OCI-LY1 (cell line): ENCODE results near the gene PPP1R2C.

Experiments used
- H2AFZ ChIP-seq: fragments of 200-600 bp; sonication (generic), shearing (Covaris generic); 2 replicates; pipeline ENCODE4 v1.6.0; 2014; ENCODE audit warnings: antibody characterized with exemption, mild to moderate bottlenecking, low read length
- H3F3A ChIP-seq: fragments of 200-600 bp; sonication (generic), shearing (Covaris generic); 2 replicates; pipeline ENCODE4 v1.6.0; 2014; ENCODE audit warnings: mild to moderate bottlenecking, antibody characterized with exemption, low read length, moderate library complexity; ENCODE audit not compliant: insufficient read depth
- H3K27ac ChIP-seq: fragments of 200-600 bp; sonication (generic); 2 replicates; pipeline ENCODE4 v1.5.1; 2014; ENCODE audit warnings: low read length, mixed run types, mild to moderate bottlenecking, low read depth; ENCODE audit not compliant: poor library complexity, severe bottlenecking
- H3K27me3 ChIP-seq: fragments of 200-600 bp; sonication (generic); 2 replicates; pipeline ENCODE4 v1.6.0; 2014; ENCODE audit warnings: antibody characterized with exemption, mild to moderate bottlenecking, low read length, moderate library complexity; ENCODE audit not compliant: insufficient read depth
- H3K36me3 ChIP-seq: fragments of 200-600 bp; sonication (generic); 2 replicates; pipeline ENCODE4 v1.6.1; 2014; ENCODE audit warnings: mild to moderate bottlenecking, antibody characterized with exemption, low read length, moderate library complexity, mixed read lengths; ENCODE audit not compliant: insufficient read depth
- H3K4me1 ChIP-seq: fragments of 200-600 bp; sonication (generic); 2 replicates; pipeline ENCODE4 v1.5.1; 2014; ENCODE audit warnings: mild to moderate bottlenecking, low read length, moderate library complexity; ENCODE audit not compliant: insufficient read depth, severe bottlenecking
- H3K4me2 ChIP-seq: fragments of 200-600 bp; sonication (generic), shearing (Covaris generic); 2 replicates; pipeline ENCODE4 v1.6.1; 2014; ENCODE audit warnings: low read length
- H3K4me3 ChIP-seq: fragments of 200-600 bp; sonication (generic); 2 replicates; pipeline ENCODE4 v1.5.1; 2014; ENCODE audit warnings: low read length, low read depth, mild to moderate bottlenecking, mixed read lengths; ENCODE audit not compliant: poor library complexity, severe bottlenecking
- H3K79me2 ChIP-seq: fragments of 200-600 bp; shearing (Covaris generic); 2 replicates; pipeline ENCODE4 v1.6.1; 2016; ENCODE audit warnings: mixed run types, low read length, mixed read lengths; ENCODE audit not compliant: insufficient read depth
- H3K9ac ChIP-seq: fragments of 200-600 bp; sonication (generic), shearing (Covaris generic); 2 replicates; pipeline ENCODE4 v1.6.1; 2014; ENCODE audit warnings: mild to moderate bottlenecking, low read length, mixed read lengths
- H3K9me2 ChIP-seq: fragments of 200-600 bp; sonication (generic), shearing (Covaris generic); 2 replicates; pipeline ENCODE4 v1.6.1; 2014; ENCODE audit warnings: low read depth, mild to moderate bottlenecking, low read length, mixed read lengths
- H3K9me3 ChIP-seq: fragments of 200-600 bp; shearing (Covaris generic); 2 replicates; pipeline ENCODE4 v1.6.1; 2014; ENCODE audit warnings: low read length, mixed read lengths
- H4K20me1 ChIP-seq: fragments of 200-600 bp; sonication (generic), shearing (Covaris generic); 2 replicates; pipeline ENCODE4 v1.6.0; 2016; ENCODE audit warnings: mild to moderate bottlenecking, low read length; ENCODE audit not compliant: insufficient read depth
- CTCF ChIP-seq: fragments of 200-600 bp; sonication (generic), shearing (Covaris generic); IDR thresholded peaks from 2 replicates; pipeline ENCODE4 v1.5.1; 2017; ENCODE audit warnings: mild to moderate bottlenecking, antibody characterized with exemption, low read length, moderate library complexity, mixed read lengths
- EZH2 ChIP-seq: fragments of 200-600 bp; sonication (generic), shearing (Covaris generic); IDR thresholded peaks from 2 replicates; pipeline ENCODE4 v1.8.0; 2017; ENCODE audit warnings: borderline replicate concordance, mixed run types, mild to moderate bottlenecking, antibody characterized with exemption, low read length, moderate library complexity, mixed read lengths

PPP1R2C gene

GRCh38 chrX:42770566-42770965, 7.4 kb downstream of the PPP1R2C start:
- H4K20me1 ChIP-seq, result no peaks in the 10 kb centered on the region
- H3K9me2 ChIP-seq, result no peaks in the 10 kb centered on the region
- H3K79me2 ChIP-seq, result no peaks in the 10 kb centered on the region
- H3K27ac ChIP-seq, result no peak overlapping the region
- H3K4me3 ChIP-seq, result no peak overlapping the region
- no peaks in the 10 kb centered on the region for H3K36me3 ChIP-seq
- no peaks in the 10 kb centered on the region for H3K9me3 ChIP-seq
- H3K4me2 ChIP-seq, result no peak overlapping the region
- TF ChIP-seq CTCF (no peak), EZH2 (no peak)
- H3K9ac ChIP-seq, result no peak overlapping the region
- no peaks in the 10 kb centered on the region for H3K27me3 ChIP-seq
- H2AFZ ChIP-seq, result no peak overlapping the region
- peaks cover 38% of the 10 kb centered on the region for H3K4me1 ChIP-seq
- no peaks in the 10 kb centered on the region for H3F3A ChIP-seq

- Histone ChIP-seq H3K27me3 (no peaks in the 10 kb centered on the region), H3K9me3 (no peaks in the 10 kb centered on the region), H2AFZ (no peak overlapping the region), H3K4me1 (no peaks in the 10 kb centered on the region), H3K79me2 (no peaks in the 10 kb centered on the region), H3F3A (no peaks in the 10 kb centered on the region), H3K4me3 (no peak overlapping the region), H3K9ac (no peak overlapping the region), H3K4me2 (no peak overlapping the region), H4K20me1 (no peaks in the 10 kb centered on the region), H3K36me3 (no peaks in the 10 kb centered on the region), H3K9me2 (no peaks in the 10 kb centered on the region), H3K27ac (no peak overlapping the region)
- no peak for TF ChIP-seq EZH2
- no peak for TF ChIP-seq CTCF
Measured at GRCh38 chrX:42759881-42760280, 18.1 kb downstream of the PPP1R2C start.

DNA sequence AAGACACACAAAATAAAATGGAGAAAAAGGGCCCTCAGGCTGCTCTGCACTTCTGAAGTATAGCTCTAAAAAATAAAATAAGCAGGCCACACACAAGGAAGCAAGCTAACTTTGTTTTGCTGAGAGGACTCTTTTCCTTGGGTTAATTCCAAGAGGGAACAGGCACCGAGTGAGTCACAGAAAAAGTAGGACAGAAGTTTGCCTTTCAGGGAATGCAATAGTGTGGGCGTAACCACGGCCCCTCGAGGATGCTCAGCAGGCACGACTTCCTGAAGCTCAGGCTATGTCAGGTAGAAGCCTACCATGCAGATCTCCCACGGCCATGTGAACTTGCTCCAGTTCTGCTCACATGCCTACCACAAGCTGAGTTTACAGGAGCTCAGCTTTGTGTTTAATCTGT, 22.1 kb downstream of the PPP1R2C start:
- Histone ChIP-seq H3K4me2 (no peak overlapping the region), H3K4me3 (no peak overlapping the region), H3K9ac (no peak overlapping the region), H3K27me3 (no peaks in the 10 kb centered on the region), H2AFZ (no peak overlapping the region), H3F3A (no peaks in the 10 kb centered on the region), H3K36me3 (no peaks in the 10 kb centered on the region), H3K4me1 (peaks cover 11% of the 10 kb centered on the region), H4K20me1 (no peaks in the 10 kb centered on the region), H3K27ac (no peak overlapping the region), H3K9me3 (no peaks in the 10 kb centered on the region), H3K79me2 (no peaks in the 10 kb centered on the region), H3K9me2 (no peaks in the 10 kb centered on the region)
- TF ChIP-seq EZH2 (no peak), CTCF (no peak)
